Mammary microvascular endothelial cell (primary cell): ENCODE results near the gene TSNAXIP1. TPM values are rescaled to one million over a fixed set of nuclear protein-coding genes. Genes with fewer than 3 reads are reported as not detected.

Experiments used
- total RNA-seq: library from RNA; depleted of rRNA; stranded (reverse); fragments of >200 nt; gene quantifications from 2 replicates; pipeline ENCODE4 v1.2.3, GENCODE V29; 2015

TSNAXIP1 gene
- 0.13 and 0.20 TPM in 2 replicates for total RNA-seq

GRCh38 chr16:67806428-67807147, at the start of gene TSNAXIP1, which contains the start of gene RANBP10:
TSS of gene TSNAXIP1 (plus strand) at chr16:67806889. CDS start at chr16:67807150, 261 bp downstream.
TSS of gene RANBP10 (minus strand) at chr16:67806560. CDS start at chr16:67806536, 24 bp downstream.

GRCh38 chr16:67841816-67842508, 35.3 kb downstream of the TSNAXIP1 start, which contains the start of gene THAP11:
TSS of gene THAP11 (plus strand) at chr16:67842320. CDS start at chr16:67842555, 235 bp downstream.

GRCh38 chr16:67846320-67847063, 39.8 kb downstream of the TSNAXIP1 start, which contains the start of gene NUTF2:
TSS of gene NUTF2 (plus strand) at chr16:67846933. CDS start at chr16:67865131, 18,198 bp downstream.

GRCh38 chr16:67847064-67847861, 40.6 kb downstream of the TSNAXIP1 start, which contains the start of gene CENPT:
TSS of gene CENPT (minus strand) at chr16:67847693. CDS start at chr16:67833859, 13,834 bp downstream.

GRCh38 chr16:67872631-67873434, 66.1 kb downstream of the TSNAXIP1 start, which contains the start of gene EDC4:
TSS of gene EDC4 (plus strand) at chr16:67873052. CDS start at chr16:67873262, 210 bp downstream.

Other genes with a start within 250 kb of the TSNAXIP1 start
- gene CTCF, start 244.4 kb upstream of the TSNAXIP1 start, total RNA-seq = 25.5 and 27.7 TPM in 2 replicates
- gene CARMIL2, start 161.7 kb upstream of the TSNAXIP1 start, total RNA-seq = 0.25 and 3.6 TPM in 2 replicates
- gene ACD, start 146.6 kb upstream of the TSNAXIP1 start, total RNA-seq = 26.0 and 35.8 TPM in 2 replicates
- 2.8 and 4.5 TPM in 2 replicates for gene PARD6A, start 145.9 kb upstream of the TSNAXIP1 start, total RNA-seq
- gene ENKD1, start 140.1 kb upstream of the TSNAXIP1 start, total RNA-seq = 14.3 and 16.5 TPM in 2 replicates
- gene C16orf86, start 140.1 kb upstream of the TSNAXIP1 start, total RNA-seq = 3.6 and 5.8 TPM in 2 replicates
- gene GFOD2, start 87.6 kb upstream of the TSNAXIP1 start, total RNA-seq = 19.6 TPM in 2 replicates
- 8.6 and 10.3 TPM in 2 replicates for gene RANBP10, start 329 bp upstream of the TSNAXIP1 start, total RNA-seq
- 35.4 and 40.7 TPM in 2 replicates for gene THAP11, start 35.4 kb downstream of the TSNAXIP1 start, total RNA-seq
- gene NUTF2, start 40.0 kb downstream of the TSNAXIP1 start, total RNA-seq = 158 and 170 TPM in 2 replicates
- gene CENPT, start 40.8 kb downstream of the TSNAXIP1 start, total RNA-seq = 29.4 and 31.6 TPM in 2 replicates
- gene EDC4, start 66.2 kb downstream of the TSNAXIP1 start, total RNA-seq = 50.1 and 74.3 TPM in 2 replicates
- 0.69 TPM in 1 of 2 replicates, not detected in the other for gene NRN1L, start 78.0 kb downstream of the TSNAXIP1 start, total RNA-seq
- gene PSKH1, start 86.4 kb downstream of the TSNAXIP1 start, total RNA-seq = 8.3 and 10.8 TPM in 2 replicates
- 0.84 and 0.87 TPM in 2 replicates for gene CTRL, start 125.0 kb downstream of the TSNAXIP1 start, total RNA-seq
- 73.8 and 78.3 TPM in 2 replicates for gene PSMB10, start 130.0 kb downstream of the TSNAXIP1 start, total RNA-seq
- gene LCAT, start 137.2 kb downstream of the TSNAXIP1 start, total RNA-seq = 3.7 and 4.5 TPM in 2 replicates
- 34.7 and 40.2 TPM in 2 replicates for gene SLC12A4, start 161.7 kb downstream of the TSNAXIP1 start, total RNA-seq
- gene DPEP3, start 173.6 kb downstream of the TSNAXIP1 start, total RNA-seq = not detected in 2 replicates
- gene DPEP2, start 192.6 kb downstream of the TSNAXIP1 start, total RNA-seq = 0.05 TPM in 1 of 2 replicates, not detected in the other
- not detected in 2 replicates for gene DPEP2NB, start 209.0 kb downstream of the TSNAXIP1 start, total RNA-seq
- 5.3 and 8.1 TPM in 2 replicates for gene DDX28, start 216.3 kb downstream of the TSNAXIP1 start, total RNA-seq
- 16.5 and 19.5 TPM in 2 replicates for gene DUS2, start 216.4 kb downstream of the TSNAXIP1 start, total RNA-seq